ENCODE data around the gene PTGDR2.

GRCh38 chr11:60875366-60876167 lies 19.8 kb upstream of the PTGDR2 start:
- TF ChIP-seq, protein P1, sequence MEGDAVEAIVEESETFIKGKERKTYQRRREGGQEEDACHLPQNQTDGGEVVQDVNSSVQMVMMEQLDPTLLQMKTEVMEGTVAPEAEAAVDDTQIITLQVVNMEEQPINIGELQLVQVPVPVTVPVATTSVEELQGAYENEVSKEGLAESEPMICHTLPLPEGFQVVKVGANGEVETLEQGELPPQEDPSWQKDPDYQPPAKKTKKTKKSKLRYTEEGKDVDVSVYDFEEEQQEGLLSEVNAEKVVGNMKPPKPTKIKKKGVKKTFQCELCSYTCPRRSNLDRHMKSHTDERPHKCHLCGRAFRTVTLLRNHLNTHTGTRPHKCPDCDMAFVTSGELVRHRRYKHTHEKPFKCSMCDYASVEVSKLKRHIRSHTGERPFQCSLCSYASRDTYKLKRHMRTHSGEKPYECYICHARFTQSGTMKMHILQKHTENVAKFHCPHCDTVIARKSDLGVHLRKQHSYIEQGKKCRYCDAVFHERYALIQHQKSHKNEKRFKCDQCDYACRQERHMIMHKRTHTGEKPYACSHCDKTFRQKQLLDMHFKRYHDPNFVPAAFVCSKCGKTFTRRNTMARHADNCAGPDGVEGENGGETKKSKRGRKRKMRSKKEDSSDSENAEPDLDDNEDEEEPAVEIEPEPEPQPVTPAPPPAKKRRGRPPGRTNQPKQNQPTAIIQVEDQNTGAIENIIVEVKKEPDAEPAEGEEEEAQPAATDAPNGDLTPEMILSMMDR (IDR thresholded peaks at IDR 0.05): no peak
- no peak for TF ChIP-seq POLR2A (IDR thresholded peaks at IDR 0.05)

Data from vagina (tissue), 2 donors.